K562 (cell line): ENCODE results near the gene NMT1. TPM values are rescaled to one million over a fixed set of nuclear protein-coding genes. Genes with fewer than 3 reads are reported as not detected.

Experiments
- ARNT ChIP-seq, 2 experiments: fragments of 450-650 bp; IDR thresholded peaks; 2 replicates each; pipeline ENCODE4 v1.6.1; 2016; ENCODE audit warnings: mild to moderate bottlenecking in 1 of 2
- BACH1 ChIP-seq: fragments of 200-800 bp; sonication (Bioruptor generic); IDR thresholded peaks from 2 replicates; pipeline ENCODE4 v1.6.1; 2016; ENCODE audit warnings: missing genetic modification characterization, missing compliant biosample characterization
- C11orf30 ChIP-seq: fragments of 450-650 bp; IDR thresholded peaks from 2 replicates; pipeline ENCODE4 v1.6.1; 2016; ENCODE audit warnings: low read depth, mild to moderate bottlenecking
- CBX3 ChIP-seq, 2 experiments: IDR thresholded peaks; 1 replicate in 1 of 2; 2 replicates in 1 of 2; pipeline ENCODE4 v1.6.1; 2012; ENCODE audit warnings: inconsistent platforms in 2 of 2, low read length in 2 of 2, borderline replicate concordance in 1 of 2, control low read depth in 1 of 2
- CSDE1 ChIP-seq, 2 experiments: fragments of 450-650 bp; IDR thresholded peaks; 2 replicates each; pipeline ENCODE4 v1.6.1; 2016; ENCODE audit warnings: mild to moderate bottlenecking in 1 of 2
- HDAC2 ChIP-seq: fragments of 450-650 bp; IDR thresholded peaks from 2 replicates; pipeline ENCODE4 v1.6.1; 2016; ENCODE audit warnings: mild to moderate bottlenecking
- L3MBTL2 ChIP-seq: fragments of 450-650 bp; IDR thresholded peaks from 2 replicates; pipeline ENCODE4 v1.6.1; 2016; ENCODE audit warnings: mild to moderate bottlenecking, moderate library complexity
- LARP7 ChIP-seq: fragments of 450-650 bp; IDR thresholded peaks from 2 replicates; pipeline ENCODE4 v1.6.1; 2016
- MAFG ChIP-seq: fragments of 450-650 bp; conservative IDR thresholded peaks from 2 replicates; pipeline ENCODE4 v1.6.1; 2016; ENCODE audit warnings: missing genetic modification characterization, missing compliant biosample characterization
- MAFK ChIP-seq: IDR thresholded peaks from 2 replicates; pipeline ENCODE4 v1.6.1; 2011; ENCODE audit warnings: low read length, improper control_type of control experiment
- MBD1 ChIP-seq: fragments of 250-450 bp; sonication (Bioruptor Pico); IDR thresholded peaks from 2 replicates; pipeline ENCODE4 v1.8.0; 2022; ENCODE audit warnings: inconsistent platforms
- MTA1 ChIP-seq: fragments of 450-650 bp; IDR thresholded peaks from 2 replicates; pipeline ENCODE4 v1.6.1; 2017; ENCODE audit warnings: borderline replicate concordance
- MYBL2 ChIP-seq, 2 experiments: fragments of 450-650 bp in 1 of 2; sonication (generic) in 1 of 2; formaldehyde crosslinking in 1 of 2; IDR thresholded peaks; 2 replicates each; pipeline versions ENCODE4 v1.6.1 to v1.8.1; 2017 to 2022; ENCODE audit warnings: borderline replicate concordance in 1 of 2, inconsistent platforms in 1 of 2, low read depth in 1 of 2, mild to moderate bottlenecking in 1 of 2, missing genetic modification reagents in 1 of 2, moderate library complexity in 1 of 2
- PYGO2 ChIP-seq: fragments of 450-650 bp; IDR thresholded peaks from 2 replicates; pipeline ENCODE4 v1.6.1; 2016; ENCODE audit warnings: mild to moderate bottlenecking, missing genetic modification characterization, moderate library complexity, missing compliant biosample characterization
- SAP30 ChIP-seq: fragments of 200-600 bp; sonication (generic); IDR thresholded peaks from 2 replicates; pipeline ENCODE4 v1.6.1; 2012; ENCODE audit warnings: borderline replicate concordance, low read depth, mild to moderate bottlenecking, moderate library complexity, low read length, control low read depth, inconsistent platforms; ENCODE audit not compliant: insufficient read depth, poor library complexity, severe bottlenecking
- TAF7 ChIP-seq: fragments of 450-650 bp; IDR thresholded peaks from 2 replicates; pipeline ENCODE4 v1.6.1; 2016; ENCODE audit warnings: missing genetic modification characterization, missing compliant biosample characterization
- XRCC5 ChIP-seq: fragments of 200-400 bp; formaldehyde crosslinking; IDR thresholded peaks from 2 replicates; pipeline ENCODE4 v1.6.1; 2017; ENCODE audit warnings: low read depth, mild to moderate bottlenecking, low read length
- ZBTB43 ChIP-seq: sonication (generic); formaldehyde crosslinking; IDR thresholded peaks from 2 replicates; pipeline ENCODE4 v1.8.0; 2023; ENCODE audit warnings: mild to moderate bottlenecking, missing genetic modification reagents
- ZNF212 ChIP-seq: fragments of 450-650 bp; formaldehyde crosslinking; IDR thresholded peaks from 2 replicates; pipeline ENCODE4 v1.4.0; 2020; ENCODE audit warnings: mild to moderate bottlenecking
- ZNF707 ChIP-seq: fragments of 250-450 bp; sonication (Bioruptor Pico); conservative IDR thresholded peaks from 2 replicates; pipeline ENCODE4 v1.8.0; 2022; ENCODE audit warnings: inconsistent platforms, mild to moderate bottlenecking, moderate library complexity
- ZNF766 ChIP-seq: fragments of 200-800 bp; sonication (Bioruptor generic); conservative IDR thresholded peaks from 2 replicates; pipeline ENCODE4 v1.6.1; 2016; ENCODE audit warnings: missing genetic modification characterization, missing compliant biosample characterization
- polyA plus RNA-seq, 8 experiments: library from polyadenylated mRNA; depleted of rRNA in 4 of 8; stranded (reverse) in 5 of 8; unstranded in 3 of 8; fragments of >200 nt; fragmentation: Nextera tagmentation in 2 of 8; fragmentation: Illumina TruSeq in 1 of 8; extraction: Ambion mirVana in 2 of 8; extraction: Trizol in 1 of 8; gene quantifications; 2 replicates each; pipeline versions ENCODE4 v1.2.1 to v1.2.3, GENCODE V29; 2011 to 2014; ENCODE audit warnings: inconsistent platforms in 1 of 8, missing spikeins in 1 of 8
- total RNA-seq, 7 experiments: library from RNA; depleted of rRNA in 6 of 7; stranded (reverse); fragments of >200 nt in 6 of 7; fragmentation: Illumina TruSeq in 2 of 7; extraction: Trizol in 2 of 7; gene quantifications; 2 replicates each; pipeline versions ENCODE4 v1.2.1 to v1.2.3, GENCODE V29; 2011 to 2021; ENCODE audit warnings: low replicate concordance in 1 of 7
- TF ChIP-seq, protein P1 (sequence below): fragments of 200-800 bp; sonication (Bioruptor generic); IDR thresholded peaks from 2 replicates; pipeline ENCODE4 v1.6.1; 2017; ENCODE audit warnings: missing genetic modification characterization, missing compliant biosample characterization
- TF ChIP-seq, protein P2 (sequence below): fragments of 450-650 bp; IDR thresholded peaks from 2 replicates; pipeline ENCODE4 v1.6.1; 2016; ENCODE audit warnings: low read depth, mild to moderate bottlenecking, moderate library complexity

The NMT1 gene
- total and polyA plus RNA-seq, 9 of the 15 experiments (the other 6 are each of a cell fraction or from before 2014, with no cell fraction given) = 86.7 to 569 (median 213) TPM

DNA sequence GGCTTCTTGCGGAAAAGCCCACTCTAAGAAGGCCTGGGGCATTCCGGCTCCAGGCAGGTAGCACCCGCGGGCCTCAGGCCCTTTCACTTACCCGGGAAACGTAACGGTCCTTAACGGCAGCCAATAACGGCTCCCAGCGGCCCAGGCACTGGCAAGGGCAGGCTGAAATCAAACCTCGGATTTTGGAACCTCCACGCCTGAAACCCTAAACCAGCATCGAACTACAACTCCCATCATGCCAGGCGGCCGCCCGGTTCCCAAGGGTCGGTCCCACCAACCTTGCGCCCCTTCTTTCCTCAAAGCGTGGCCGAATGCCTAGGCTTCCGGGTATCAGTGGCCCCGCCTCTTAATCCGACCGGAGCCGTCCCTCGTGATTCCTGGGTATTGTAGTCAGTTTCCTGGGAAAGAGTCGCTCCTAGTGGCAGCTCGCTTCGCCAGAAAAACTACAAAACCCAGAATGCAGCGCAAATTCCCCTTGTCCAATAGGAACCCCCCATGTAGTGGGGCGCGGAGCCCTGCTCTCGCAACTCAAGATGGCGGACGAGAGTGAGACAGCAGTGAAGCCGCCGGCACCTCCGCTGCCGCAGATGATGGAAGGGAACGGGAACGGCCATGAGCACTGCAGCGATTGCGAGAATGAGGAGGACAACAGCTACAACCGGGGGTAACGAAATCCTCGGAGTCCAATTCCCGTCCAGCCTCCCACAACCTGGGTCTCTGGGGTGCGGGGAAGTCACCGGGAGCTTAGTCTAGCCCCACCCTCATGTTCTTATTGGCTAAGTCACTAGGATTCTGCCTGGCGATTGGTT, at the start of gene NMT1 (continued):
- TF ChIP-seq MAFG (tag) (no peak), CSDE1 (IDR thresholded peaks at IDR 0.05) (no peak), MBD1 (CRISPR knock-in tag) (no peak), MTA1 (no peak), XRCC5 (peak; percentile 66; the same call in 1 of the 2 replicates), CBX3 (IDR thresholded peaks at IDR 0.05; ENCODE audit: borderline replicate concordance in 1 of 2, low read length in 2 of 2) (no peak; a peak in 1 of 3 replicates), SAP30 (peak; percentile 84), MYBL2 (IDR thresholded peaks at IDR 0.05; ENCODE audit: low read depth) (peak; percentile 88), MYBL2 (CRISPR knock-in tag; IDR thresholded peaks at IDR 0.05; ENCODE audit: borderline replicate concordance) (no peak), ARNT (IDR thresholded peaks at IDR 0.05) (peak in 1 of 2 experiments; percentile 25; a peak in 1 of 4 replicates), ZNF766 (peak; percentile 97), ZBTB43 (CRISPR knock-in tag) (no peak), L3MBTL2 (peak; percentile 86), HDAC2 (peak; percentile 49; the same call in 1 of the 2 replicates), TAF7 (tag) (peak; percentile 99), BACH1 (tag) (no peak; the same call in 1 of the 2 replicates), PYGO2 (tag) (no peak), C11orf30 (peak; percentile 98), ZNF707 (CRISPR knock-in tag) (no peak), MAFK (no peak), LARP7 (no peak), ZNF212 (peak; percentile 71; the same call in 1 of the 2 replicates)
- TF ChIP-seq, protein P1, sequence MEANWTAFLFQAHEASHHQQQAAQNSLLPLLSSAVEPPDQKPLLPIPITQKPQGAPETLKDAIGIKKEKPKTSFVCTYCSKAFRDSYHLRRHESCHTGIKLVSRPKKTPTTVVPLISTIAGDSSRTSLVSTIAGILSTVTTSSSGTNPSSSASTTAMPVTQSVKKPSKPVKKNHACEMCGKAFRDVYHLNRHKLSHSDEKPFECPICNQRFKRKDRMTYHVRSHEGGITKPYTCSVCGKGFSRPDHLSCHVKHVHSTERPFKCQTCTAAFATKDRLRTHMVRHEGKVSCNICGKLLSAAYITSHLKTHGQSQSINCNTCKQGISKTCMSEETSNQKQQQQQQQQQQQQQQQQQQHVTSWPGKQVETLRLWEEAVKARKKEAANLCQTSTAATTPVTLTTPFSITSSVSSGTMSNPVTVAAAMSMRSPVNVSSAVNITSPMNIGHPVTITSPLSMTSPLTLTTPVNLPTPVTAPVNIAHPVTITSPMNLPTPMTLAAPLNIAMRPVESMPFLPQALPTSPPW = peak; percentile 86
- TF ChIP-seq, protein P2, sequence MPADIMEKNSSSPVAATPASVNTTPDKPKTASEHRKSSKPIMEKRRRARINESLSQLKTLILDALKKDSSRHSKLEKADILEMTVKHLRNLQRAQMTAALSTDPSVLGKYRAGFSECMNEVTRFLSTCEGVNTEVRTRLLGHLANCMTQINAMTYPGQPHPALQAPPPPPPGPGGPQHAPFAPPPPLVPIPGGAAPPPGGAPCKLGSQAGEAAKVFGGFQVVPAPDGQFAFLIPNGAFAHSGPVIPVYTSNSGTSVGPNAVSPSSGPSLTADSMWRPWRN = no peak; the same call in 1 of the 2 replicates
